ENCODE measurements around the gene LGALS12.
"Not testable (repeated sequence)": the region's sequence is repeated elsewhere in the genome, so short reads cannot be mapped to it uniquely, and the experiment has no call there.

LGALS12 gene

DNA sequence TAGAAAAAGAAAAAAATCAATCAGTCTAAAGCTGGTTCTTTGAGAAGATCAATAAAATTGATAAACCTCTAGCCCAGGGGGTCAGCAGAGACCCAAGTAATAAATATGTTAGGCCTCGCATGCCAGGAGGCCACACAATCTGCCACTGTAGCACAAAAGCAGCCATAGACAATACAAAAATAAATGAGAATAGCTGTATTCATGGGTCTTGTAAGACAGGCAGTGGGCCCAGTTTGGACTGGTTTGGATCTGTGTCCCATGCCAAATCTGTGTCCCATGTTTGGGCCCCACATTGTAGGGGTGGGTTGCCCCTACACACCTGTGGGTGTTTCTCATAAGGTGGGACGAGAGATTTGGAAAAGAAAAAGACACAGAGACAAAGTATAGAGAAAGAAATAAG lies 24.1 kb downstream of the LGALS12 start:
- Histone ChIP-seq H3K27ac (no peak overlapping the region), H3K36me3 (no peaks in the 10 kb centered on the region), H3K27me3 (ENCODE audit: insufficient read depth, low read depth, severe bottlenecking) (no peaks in the 10 kb centered on the region), H3K9me3 (ENCODE audit: severe bottlenecking) (no peaks in the 10 kb centered on the region), H3K4me3 (ENCODE audit: low read depth, low read length) (no peak overlapping the region)
- TF ChIP-seq CTCF (IDR thresholded peaks at IDR 0.05; ENCODE audit: low read depth, low read length) = no peak
- no peak for DNase-seq

GRCh38 chr11:63531074-63531792 lies 25.3 kb downstream of the LGALS12 start:
- H3K4me3 ChIP-seq (ENCODE audit: low read depth, low read length); DNase-seq; H3K9me3 ChIP-seq (ENCODE audit: severe bottlenecking); H3K27ac ChIP-seq; H3K27me3 ChIP-seq (ENCODE audit: insufficient read depth, low read depth, severe bottlenecking); H3K36me3 ChIP-seq: not testable (repeated sequence)

DNA sequence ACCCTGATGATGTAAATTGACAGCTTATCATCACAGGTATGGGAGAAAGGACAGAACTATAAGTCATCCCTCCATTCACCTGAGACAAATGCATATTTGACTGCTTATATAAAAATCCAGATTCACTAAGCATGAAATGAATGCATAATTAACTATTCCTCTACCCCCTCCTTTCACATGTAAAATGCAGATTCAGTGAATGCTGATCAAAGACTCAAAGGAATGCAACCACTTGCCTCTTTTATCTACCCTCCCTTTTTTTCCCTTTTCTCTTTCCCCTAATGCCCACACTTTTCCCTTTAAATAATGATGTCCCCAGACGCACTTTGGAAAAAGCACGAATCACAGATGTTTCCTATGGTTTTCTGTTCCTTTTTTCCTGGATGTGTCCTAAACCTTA lies 26.2 kb downstream of the LGALS12 start:
- H3K36me3 ChIP-seq = no peaks in the 10 kb centered on the region
- H3K27me3 ChIP-seq (ENCODE audit: insufficient read depth, low read depth, severe bottlenecking) = no peaks in the 10 kb centered on the region
- TF ChIP-seq CTCF (IDR thresholded peaks at IDR 0.05; ENCODE audit: low read depth, low read length) = no peak
- no peaks in the 10 kb centered on the region for H3K9me3 ChIP-seq (ENCODE audit: severe bottlenecking)
- no peak overlapping the region for H3K27ac ChIP-seq
- no peak overlapping the region for H3K4me3 ChIP-seq (ENCODE audit: low read depth, low read length)
- DNase-seq = no peak

DNA sequence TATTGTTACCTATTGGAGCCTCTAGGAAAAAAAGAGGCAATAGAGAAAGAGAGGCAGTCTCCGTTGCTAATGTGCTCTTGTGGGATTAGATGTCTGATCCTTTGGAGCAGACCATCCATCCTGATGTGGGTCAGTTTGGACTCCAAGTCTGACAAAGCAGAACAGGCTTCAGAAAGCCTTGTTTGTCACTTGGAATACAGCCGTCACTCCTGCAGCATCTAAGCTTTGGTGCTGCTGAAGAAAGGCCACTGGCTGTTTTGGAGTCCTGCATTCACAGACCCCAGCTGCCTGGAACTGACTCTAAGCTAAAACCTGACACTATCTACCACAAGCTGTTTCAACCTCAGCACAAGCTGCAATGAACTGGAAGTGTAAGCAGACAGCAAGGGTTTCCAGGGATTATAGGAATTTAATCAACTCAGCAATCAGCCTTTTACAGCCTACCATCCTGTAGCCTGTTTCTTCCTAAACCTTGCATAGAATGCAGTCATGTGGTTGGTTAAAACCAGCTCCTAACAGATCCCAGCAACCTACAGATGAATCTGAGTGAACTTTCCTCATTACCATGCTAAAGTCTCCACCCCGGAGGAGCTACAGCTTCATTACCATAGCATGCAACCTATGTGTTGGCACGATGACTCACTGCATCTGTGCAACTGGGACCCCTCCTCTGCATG lies 27.1 kb downstream of the LGALS12 start:
- Histone ChIP-seq H3K4me3 (ENCODE audit: low read depth, low read length) (no peak overlapping the region), H3K27me3 (ENCODE audit: insufficient read depth, low read depth, severe bottlenecking) (no peaks in the 10 kb centered on the region), H3K27ac (no peak overlapping the region), H3K9me3 (ENCODE audit: severe bottlenecking) (no peaks in the 10 kb centered on the region), H3K36me3 (no peaks in the 10 kb centered on the region)
- TF ChIP-seq CTCF (IDR thresholded peaks at IDR 0.05; ENCODE audit: low read depth, low read length) = no peak
- DNase-seq = peak; percentile 31

GRCh38 chr11:63534076-63534475 lies 28.2 kb downstream of the LGALS12 start:
- no peaks in the 10 kb centered on the region for H3K9me3 ChIP-seq (ENCODE audit: severe bottlenecking)
- no peaks in the 10 kb centered on the region for H3K27me3 ChIP-seq (ENCODE audit: insufficient read depth, low read depth, severe bottlenecking)
- H3K4me3 ChIP-seq (ENCODE audit: low read depth, low read length) = no peak overlapping the region
- H3K27ac ChIP-seq = no peak overlapping the region
- H3K36me3 ChIP-seq = no peaks in the 10 kb centered on the region
- no peak for TF ChIP-seq CTCF (IDR thresholded peaks at IDR 0.05; ENCODE audit: low read depth, low read length)
- DNase-seq = no peak

GRCh38 chr11:63534895-63535461 lies 29.1 kb downstream of the LGALS12 start:
- DNase-seq = no peak
- no peaks in the 10 kb centered on the region for H3K9me3 ChIP-seq (ENCODE audit: severe bottlenecking)
- no peak for TF ChIP-seq CTCF (IDR thresholded peaks at IDR 0.05; ENCODE audit: low read depth, low read length)
- H3K27me3 ChIP-seq (ENCODE audit: insufficient read depth, low read depth, severe bottlenecking) = no peaks in the 10 kb centered on the region
- no peak overlapping the region for H3K4me3 ChIP-seq (ENCODE audit: low read depth, low read length)
- H3K36me3 ChIP-seq = no peaks in the 10 kb centered on the region
- no peak overlapping the region for H3K27ac ChIP-seq
